K562 treated with DMSO at 1 percent for 4 hours (cell line): Measurements from ENCODE around the gene CXCR5. TPM values are rescaled to one million over a fixed set of nuclear protein-coding genes. Genes with fewer than 3 reads are reported as not detected.

Source experiments
- total RNA-seq: library from RNA; unstranded; fragments of 300-600 nt; gene quantifications from 2 replicates; pipeline ENCODE4 v1.2.3, GENCODE V29; 2022; ENCODE audit not compliant: insufficient read depth

Gene CXCR5, protein sequence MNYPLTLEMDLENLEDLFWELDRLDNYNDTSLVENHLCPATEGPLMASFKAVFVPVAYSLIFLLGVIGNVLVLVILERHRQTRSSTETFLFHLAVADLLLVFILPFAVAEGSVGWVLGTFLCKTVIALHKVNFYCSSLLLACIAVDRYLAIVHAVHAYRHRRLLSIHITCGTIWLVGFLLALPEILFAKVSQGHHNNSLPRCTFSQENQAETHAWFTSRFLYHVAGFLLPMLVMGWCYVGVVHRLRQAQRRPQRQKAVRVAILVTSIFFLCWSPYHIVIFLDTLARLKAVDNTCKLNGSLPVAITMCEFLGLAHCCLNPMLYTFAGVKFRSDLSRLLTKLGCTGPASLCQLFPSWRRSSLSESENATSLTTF
- total RNA-seq: not detected in 2 replicates

DNA sequence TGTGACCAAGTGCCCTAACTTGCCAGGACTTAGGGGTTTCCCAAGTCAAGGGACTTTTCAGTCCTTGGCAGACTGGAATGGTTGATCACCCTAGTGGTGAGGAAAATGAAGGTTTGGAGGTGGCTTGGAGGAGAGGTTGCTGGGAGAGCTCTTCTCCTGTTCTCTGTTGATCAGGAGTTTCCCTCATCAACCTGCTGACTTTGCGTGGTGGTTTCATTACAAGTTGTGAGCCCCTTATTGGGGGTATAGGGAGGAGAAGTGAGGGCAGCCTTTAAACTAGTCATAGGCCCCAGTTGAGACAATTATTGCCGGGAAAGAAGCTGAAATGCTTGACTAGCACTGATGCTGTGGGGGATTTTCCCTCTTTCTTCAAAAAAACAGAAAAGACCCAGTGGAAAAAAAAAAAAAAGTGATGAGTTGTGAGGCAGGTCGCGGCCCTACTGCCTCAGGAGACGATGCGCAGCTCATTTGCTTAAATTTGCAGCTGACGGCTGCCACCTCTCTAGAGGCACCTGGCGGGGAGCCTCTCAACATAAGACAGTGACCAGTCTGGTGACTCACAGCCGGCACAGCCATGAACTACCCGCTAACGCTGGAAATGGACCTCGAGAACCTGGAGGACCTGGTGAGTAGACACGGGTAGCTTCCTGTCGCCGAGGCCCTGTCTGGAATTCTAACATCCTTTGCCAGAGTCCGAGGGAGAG, at the start of gene CXCR5:
TSS of gene CXCR5 (plus strand) at position 525 of the 704 bp plus-strand sequence. CDS start at position 575, 50 bp downstream.

Other genes with a start within 250 kb of the CXCR5 start
- gene TREH, start 204.2 kb upstream of the CXCR5 start, total RNA-seq: not detected in 2 replicates
- 14.2 and 22.0 TPM in 2 replicates for gene DDX6, start 92.7 kb upstream of the CXCR5 start, total RNA-seq
- 8.3 and 14.2 TPM in 2 replicates for gene BCL9L, start 42.0 kb downstream of the CXCR5 start, total RNA-seq
- not detected in 2 replicates for gene UPK2, start 72.4 kb downstream of the CXCR5 start, total RNA-seq
- not detected in 2 replicates for gene FOXR1, start 87.9 kb downstream of the CXCR5 start, total RNA-seq
- 11.8 and 12.3 TPM in 2 replicates for gene CENATAC, start 114.2 kb downstream of the CXCR5 start, total RNA-seq
- 1,661 and 1,791 TPM in 2 replicates for gene RPS25, start 134.5 kb downstream of the CXCR5 start, total RNA-seq
- 131 and 148 TPM in 2 replicates for gene TRAPPC4, start 134.9 kb downstream of the CXCR5 start, total RNA-seq
- 36.3 and 44.7 TPM in 2 replicates for gene SLC37A4, start 147.0 kb downstream of the CXCR5 start, total RNA-seq
- 202 and 231 TPM in 2 replicates for gene HYOU1, start 173.3 kb downstream of the CXCR5 start, total RNA-seq
- gene VPS11, start 183.9 kb downstream of the CXCR5 start, total RNA-seq: 31.8 and 39.9 TPM in 2 replicates
- gene HMBS, start 201.0 kb downstream of the CXCR5 start, total RNA-seq: 107 and 137 TPM in 2 replicates
- gene DPAGT1, start 218.0 kb downstream of the CXCR5 start, total RNA-seq: 41.8 and 50.8 TPM in 2 replicates
- gene C2CD2L, start 223.5 kb downstream of the CXCR5 start, total RNA-seq: 27.8 and 33.7 TPM in 2 replicates
- 28.5 and 31.2 TPM in 2 replicates for gene HINFP, start 237.7 kb downstream of the CXCR5 start, total RNA-seq